Type B pancreatic cell (in vitro differentiated cells): Measurements from ENCODE around the gene TMTC3. TPM values are rescaled to one million over a fixed set of nuclear protein-coding genes. Genes with fewer than 3 reads are reported as not detected.
"Not testable (repeated sequence)": the region's sequence is repeated elsewhere in the genome, so short reads cannot be mapped to it uniquely, and the experiment has no call there.

Experiments used
- DNase-seq: peaks from one replicate; pipeline ENCODE4 v3.0.0; 2021; ENCODE audit warnings: mixed read lengths; ENCODE audit not compliant: unreplicated experiment; ENCODE audit errors: extremely low spot score
- H3K27ac Mint-ChIP-seq: 2 replicates; pipeline ENCODE4 v1.8.0; 2021; ENCODE audit warnings: mild to moderate bottlenecking, mixed read lengths
- H3K27me3 Mint-ChIP-seq: 2 replicates; pipeline ENCODE4 v1.8.0; 2021; ENCODE audit warnings: mixed read lengths
- H3K36me3 Mint-ChIP-seq: 2 replicates; pipeline ENCODE4 v1.8.0; 2021; ENCODE audit warnings: mixed read lengths
- H3K4me1 Mint-ChIP-seq: one replicate; pipeline ENCODE4 v1.8.0; 2021; ENCODE audit warnings: mixed read lengths; ENCODE audit not compliant: unreplicated experiment
- H3K4me3 Mint-ChIP-seq: 2 replicates; pipeline ENCODE4 v1.8.0; 2021; ENCODE audit warnings: mild to moderate bottlenecking, mixed read lengths
- H3K9me3 Mint-ChIP-seq: 2 replicates; pipeline ENCODE4 v1.8.0; 2021; ENCODE audit warnings: mixed read lengths
- total RNA-seq: library from RNA; stranded (reverse); gene quantifications from 2 replicates; pipeline ENCODE4 v1.2.1, GENCODE V29; 2021; ENCODE audit warnings: low replicate concordance
- TF ChIP-seq, protein P1 (sequence below): fragments of 200-600 bp; sonication (generic); conservative IDR thresholded peaks from 2 replicates; pipeline ENCODE4 v1.5.0; 2021; ENCODE audit warnings: antibody characterized with exemption, mild to moderate bottlenecking

TMTC3 gene
- total RNA-seq, 1 donor from 2014 or later, result 34.1 TPM

DNA sequence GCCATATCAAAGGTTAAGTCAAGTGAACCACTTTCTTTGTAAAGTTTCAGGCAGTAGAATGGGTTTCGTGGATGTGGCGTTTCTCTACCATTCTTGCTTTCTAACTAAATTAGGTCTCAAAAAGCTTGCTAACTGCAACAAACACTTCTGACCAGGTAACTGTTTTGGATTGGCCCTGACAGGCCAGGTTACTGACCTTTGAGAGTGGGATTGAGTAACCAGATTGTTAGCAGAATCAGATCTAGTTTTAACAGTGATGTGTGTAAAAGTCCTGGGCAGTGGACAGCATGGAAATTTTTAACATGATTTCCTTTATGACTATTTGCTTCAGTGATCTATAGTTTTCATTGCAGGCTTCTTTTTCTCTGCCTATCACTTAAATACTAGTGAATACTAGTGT lies 57.9 kb downstream of the TMTC3 start:
- Mint-ChIP-seq H3K36me3 (peaks cover 3% of the 10 kb centered on the region), H3K27ac (no peak overlapping the region), H3K9me3 (no peaks in the 10 kb centered on the region), H3K4me3 (no peak overlapping the region), H3K4me1 (no peaks in the 10 kb centered on the region), H3K27me3 (no peaks in the 10 kb centered on the region)
- no peak for DNase-seq
- TF ChIP-seq, protein P1, sequence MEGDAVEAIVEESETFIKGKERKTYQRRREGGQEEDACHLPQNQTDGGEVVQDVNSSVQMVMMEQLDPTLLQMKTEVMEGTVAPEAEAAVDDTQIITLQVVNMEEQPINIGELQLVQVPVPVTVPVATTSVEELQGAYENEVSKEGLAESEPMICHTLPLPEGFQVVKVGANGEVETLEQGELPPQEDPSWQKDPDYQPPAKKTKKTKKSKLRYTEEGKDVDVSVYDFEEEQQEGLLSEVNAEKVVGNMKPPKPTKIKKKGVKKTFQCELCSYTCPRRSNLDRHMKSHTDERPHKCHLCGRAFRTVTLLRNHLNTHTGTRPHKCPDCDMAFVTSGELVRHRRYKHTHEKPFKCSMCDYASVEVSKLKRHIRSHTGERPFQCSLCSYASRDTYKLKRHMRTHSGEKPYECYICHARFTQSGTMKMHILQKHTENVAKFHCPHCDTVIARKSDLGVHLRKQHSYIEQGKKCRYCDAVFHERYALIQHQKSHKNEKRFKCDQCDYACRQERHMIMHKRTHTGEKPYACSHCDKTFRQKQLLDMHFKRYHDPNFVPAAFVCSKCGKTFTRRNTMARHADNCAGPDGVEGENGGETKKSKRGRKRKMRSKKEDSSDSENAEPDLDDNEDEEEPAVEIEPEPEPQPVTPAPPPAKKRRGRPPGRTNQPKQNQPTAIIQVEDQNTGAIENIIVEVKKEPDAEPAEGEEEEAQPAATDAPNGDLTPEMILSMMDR, result no peak

DNA sequence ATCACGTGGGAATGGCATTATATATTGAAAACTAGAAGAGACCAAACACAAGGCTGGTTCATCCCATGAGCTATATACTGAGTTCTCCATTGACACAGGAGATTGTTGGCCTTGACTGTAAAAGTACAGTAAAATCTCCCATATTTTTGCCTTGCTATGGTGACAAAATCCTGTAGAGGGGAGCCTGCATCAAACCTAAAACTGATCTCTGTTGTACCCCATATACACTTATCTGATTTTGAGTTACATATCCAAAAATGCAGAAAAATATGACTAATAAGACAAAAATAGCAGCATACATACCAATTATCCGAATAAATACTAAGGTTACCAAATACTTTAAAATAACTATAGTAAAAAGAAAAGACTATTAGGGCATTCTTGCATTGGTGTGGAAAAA lies 60.4 kb downstream of the TMTC3 start:
- no peaks in the 10 kb centered on the region for H3K27me3 Mint-ChIP-seq
- TF ChIP-seq, protein P1, result no peak
- no peak for DNase-seq
- no peak overlapping the region for H3K27ac Mint-ChIP-seq
- no peak overlapping the region for H3K4me3 Mint-ChIP-seq
- H3K4me1 Mint-ChIP-seq, result no peaks in the 10 kb centered on the region
- H3K36me3 Mint-ChIP-seq, result no peaks in the 10 kb centered on the region
- peaks cover 14% of the 10 kb centered on the region for H3K9me3 Mint-ChIP-seq

DNA sequence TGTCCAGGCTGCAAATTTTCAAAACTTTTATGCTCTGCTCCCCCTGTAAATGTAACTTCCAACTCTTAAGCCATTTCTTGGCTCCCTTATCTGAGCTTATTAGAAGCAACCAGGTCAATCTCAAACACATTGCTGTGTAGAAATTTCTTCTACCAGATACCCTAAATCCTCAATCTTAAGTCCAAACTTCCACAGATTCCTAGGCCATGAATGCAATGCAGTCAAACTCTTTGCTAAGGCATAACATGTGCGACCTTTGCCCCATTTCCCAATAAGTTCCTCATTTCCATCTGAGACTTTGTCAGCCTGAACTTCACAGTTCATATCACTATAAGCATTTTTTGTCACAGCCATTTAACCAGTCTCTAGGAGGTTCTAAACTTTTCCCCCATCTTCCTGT lies 64.5 kb downstream of the TMTC3 start:
- no peak overlapping the region for H3K4me3 Mint-ChIP-seq
- H3K27ac Mint-ChIP-seq, result no peak overlapping the region
- TF ChIP-seq, protein P1, result no peak
- no peaks in the 10 kb centered on the region for H3K27me3 Mint-ChIP-seq
- H3K4me1 Mint-ChIP-seq, result no peaks in the 10 kb centered on the region
- DNase-seq, result no peak
- no peaks in the 10 kb centered on the region for H3K36me3 Mint-ChIP-seq
- H3K9me3 Mint-ChIP-seq, result peaks cover 20% of the 10 kb centered on the region

DNA sequence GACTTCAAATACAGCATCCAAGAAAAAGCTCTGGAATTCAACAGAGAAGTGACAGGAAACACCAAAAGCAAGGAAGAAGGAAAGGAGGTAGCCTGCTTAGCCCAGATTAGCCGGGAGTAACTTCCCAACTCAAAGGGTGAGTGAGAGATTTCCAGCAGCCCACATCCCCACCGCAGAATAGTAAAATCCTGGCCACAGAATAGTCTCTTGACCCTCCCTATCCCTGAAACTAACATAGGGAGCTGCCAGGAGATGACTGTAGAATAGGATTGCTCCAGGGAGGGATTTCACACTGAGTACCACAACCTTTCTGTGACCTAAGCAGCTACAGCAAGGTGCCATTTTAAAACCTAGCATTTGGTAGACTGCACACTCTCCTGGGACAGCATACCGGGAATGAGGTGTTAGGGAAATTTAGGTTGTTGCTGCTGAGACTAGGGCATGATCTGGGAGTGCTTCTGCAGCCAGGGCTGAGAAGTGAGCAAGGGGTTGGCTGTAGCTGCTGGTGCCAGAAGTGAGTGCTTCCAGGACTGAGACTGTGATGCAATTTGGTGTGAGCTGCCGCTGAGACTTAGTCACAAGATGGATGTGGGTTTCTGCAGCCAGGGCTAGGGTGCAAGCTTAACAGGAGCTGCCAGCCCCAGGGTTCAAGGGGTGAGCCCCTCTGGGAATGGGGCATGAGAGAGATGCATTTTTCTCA lies 66.0 kb downstream of the TMTC3 start:
- Mint-ChIP-seq H3K27ac (no peak overlapping the region), H3K4me3 (no peak overlapping the region), H3K4me1 (no peaks in the 10 kb centered on the region), H3K27me3 (no peaks in the 10 kb centered on the region), H3K9me3 (peaks cover 25% of the 10 kb centered on the region), H3K36me3 (no peaks in the 10 kb centered on the region)
- TF ChIP-seq, protein P1, result no peak
- no peak for DNase-seq

DNA sequence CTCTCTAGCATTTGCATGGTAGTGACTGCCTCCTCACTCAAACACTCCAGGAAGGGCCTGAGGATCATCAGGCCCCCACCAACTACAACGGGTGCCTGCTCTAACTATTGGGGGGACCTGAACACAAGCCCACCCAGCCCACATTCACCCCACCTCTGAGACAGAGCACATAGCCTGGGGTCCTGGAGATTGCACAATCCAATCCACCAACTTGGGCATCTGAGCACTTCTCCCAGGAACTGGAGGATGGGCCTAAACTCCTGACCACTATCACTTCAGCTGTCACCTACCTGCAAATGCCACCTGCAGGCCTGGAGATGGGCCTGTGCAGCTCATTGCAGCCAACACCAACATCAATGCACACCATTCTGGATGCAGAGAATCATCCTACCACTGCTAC lies 66.6 kb downstream of the TMTC3 start:
- H3K4me1 Mint-ChIP-seq, result no peaks in the 10 kb centered on the region
- no peaks in the 10 kb centered on the region for H3K36me3 Mint-ChIP-seq
- no peak overlapping the region for H3K4me3 Mint-ChIP-seq
- H3K9me3 Mint-ChIP-seq, result peaks cover 31% of the 10 kb centered on the region
- TF ChIP-seq, protein P1, result no peak
- H3K27me3 Mint-ChIP-seq, result no peaks in the 10 kb centered on the region
- no peak overlapping the region for H3K27ac Mint-ChIP-seq
- no peak for DNase-seq

DNA sequence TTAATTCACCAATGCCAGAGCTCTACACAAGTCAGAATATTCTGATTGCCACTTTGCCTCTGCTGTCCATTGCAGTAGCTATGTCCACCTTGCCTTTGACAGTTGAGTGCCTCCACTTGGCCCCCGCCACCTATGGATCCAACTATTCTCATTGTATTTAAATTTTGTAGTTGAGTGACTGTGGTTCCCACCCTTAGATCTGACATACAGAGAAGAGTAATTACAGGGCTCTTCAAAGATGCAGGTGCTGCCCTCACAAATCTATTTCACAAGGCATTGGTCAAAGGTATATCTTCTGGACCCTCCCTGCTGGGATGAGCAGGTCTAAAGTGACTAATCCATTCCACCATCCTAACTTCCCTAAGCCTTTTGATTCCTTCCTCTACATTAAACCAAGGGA lies 68.2 kb downstream of the TMTC3 start:
- H3K9me3 Mint-ChIP-seq, result peaks cover 42% of the 10 kb centered on the region
- H3K4me1 Mint-ChIP-seq, DNase-seq, H3K4me3 Mint-ChIP-seq, H3K36me3 Mint-ChIP-seq, H3K27ac Mint-ChIP-seq, H3K27me3 Mint-ChIP-seq: not testable (repeated sequence)
